ENCODE data around the gene MED8.

DNA sequence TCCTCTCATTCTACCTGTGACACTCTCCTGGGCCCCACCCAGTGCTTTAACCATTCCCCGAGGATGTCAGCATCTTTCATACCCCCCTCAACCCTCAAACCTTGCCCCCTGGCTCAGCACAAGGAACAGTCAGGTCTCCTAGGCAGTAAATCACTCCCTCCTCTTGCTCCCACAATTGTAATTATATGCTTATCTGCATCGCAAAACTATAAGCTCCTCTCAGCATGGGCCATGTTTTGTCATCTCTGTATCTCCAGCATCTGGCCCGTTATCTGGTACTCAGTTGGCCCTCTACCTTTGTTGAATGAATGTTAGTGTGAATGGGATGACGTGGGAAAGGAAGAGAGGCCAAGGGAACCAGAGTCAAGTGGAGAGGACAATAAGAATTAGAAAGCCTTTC, 19.0 kb downstream of the MED8 start:
- TF ChIP-seq, protein P1, sequence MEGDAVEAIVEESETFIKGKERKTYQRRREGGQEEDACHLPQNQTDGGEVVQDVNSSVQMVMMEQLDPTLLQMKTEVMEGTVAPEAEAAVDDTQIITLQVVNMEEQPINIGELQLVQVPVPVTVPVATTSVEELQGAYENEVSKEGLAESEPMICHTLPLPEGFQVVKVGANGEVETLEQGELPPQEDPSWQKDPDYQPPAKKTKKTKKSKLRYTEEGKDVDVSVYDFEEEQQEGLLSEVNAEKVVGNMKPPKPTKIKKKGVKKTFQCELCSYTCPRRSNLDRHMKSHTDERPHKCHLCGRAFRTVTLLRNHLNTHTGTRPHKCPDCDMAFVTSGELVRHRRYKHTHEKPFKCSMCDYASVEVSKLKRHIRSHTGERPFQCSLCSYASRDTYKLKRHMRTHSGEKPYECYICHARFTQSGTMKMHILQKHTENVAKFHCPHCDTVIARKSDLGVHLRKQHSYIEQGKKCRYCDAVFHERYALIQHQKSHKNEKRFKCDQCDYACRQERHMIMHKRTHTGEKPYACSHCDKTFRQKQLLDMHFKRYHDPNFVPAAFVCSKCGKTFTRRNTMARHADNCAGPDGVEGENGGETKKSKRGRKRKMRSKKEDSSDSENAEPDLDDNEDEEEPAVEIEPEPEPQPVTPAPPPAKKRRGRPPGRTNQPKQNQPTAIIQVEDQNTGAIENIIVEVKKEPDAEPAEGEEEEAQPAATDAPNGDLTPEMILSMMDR (IDR thresholded peaks at IDR 0.05) = no peak
- TF ChIP-seq ZFX (IDR thresholded peaks at IDR 0.05; ENCODE audit: borderline replicate concordance) = no peak

Measured in 22Rv1 (cell line).